Tibial artery (tissue), 4 donors: ENCODE results near the gene LSR.

Experiments used
- DNase-seq, 2 donors: peaks; one replicate each; pipeline ENCODE4 v3.0.0-alpha.2; 2019
- H3K27ac ChIP-seq, 2 donors: fragments of 200-600 bp; sonication (generic) in 1 of 2; 1 replicate in 1 of 2; 2 replicates in 1 of 2; pipeline ENCODE4 v1.5.1; 2018 to 2019; ENCODE audit warnings: mild to moderate bottlenecking in 1 of 2
- H3K27me3 ChIP-seq, 2 donors: fragments of 200-600 bp; sonication (generic) in 1 of 2; one replicate each; pipeline versions ENCODE4 v1.5.1 to v1.6.0; 2016 to 2019
- H3K36me3 ChIP-seq, 3 donors: fragments of 200-600 bp; sonication (generic) in 2 of 3; one replicate each; pipeline ENCODE4 v1.5.1; 2016 to 2019; ENCODE audit warnings: mild to moderate bottlenecking in 2 of 3
- H3K4me1 ChIP-seq, 4 donors: fragments of 200-600 bp; sonication (generic) in 2 of 4; 1 replicate in 3 of 4; 2 replicates in 1 of 4; pipeline ENCODE4 v1.5.1; 2016 to 2019
- H3K4me3 ChIP-seq, 2 donors: fragments of 200-600 bp; sonication (generic) in 1 of 2; 1 replicate in 1 of 2; 2 replicates in 1 of 2; pipeline ENCODE4 v1.5.1; 2018 to 2019; ENCODE audit warnings: mild to moderate bottlenecking in 2 of 2
- H3K9me3 ChIP-seq, 3 donors: fragments of 200-600 bp; sonication (generic) in 1 of 3; one replicate each; pipeline ENCODE4 v1.5.1; 2016 to 2019
- CTCF ChIP-seq, 2 experiments: fragments of 200-600 bp in 1 of 2; fragments of 450-650 bp in 1 of 2; IDR thresholded peaks; one replicate each; pipeline ENCODE4 v1.5.1; 2017 to 2019; ENCODE audit warnings: antibody characterized with exemption in 2 of 2, mild to moderate bottlenecking in 1 of 2, moderate library complexity in 1 of 2
- intact Hi-C: fragments of 100-400 bp; cut with DNase I; formaldehyde crosslinking; loops from one replicate; pipeline ENCODE4 v1.15.0; 2023; ENCODE audit warnings: low total_unique reads

Gene LSR

GRCh38 chr19:35265900-35266519 lies 17.2 kb downstream of the LSR start:
- H3K36me3 ChIP-seq = peaks cover 7 to 12% (median 9%) of the 10 kb centered on the region in 3 donors
- H3K4me3 ChIP-seq = no peak overlapping the region
- intact Hi-C loops = loop anchor here (5.0 kb wide), 1 partner anchor 129 kb away; the partner anchor contains the start of genes FXYD1 and LGI4
- no peaks in the 10 kb centered on the region for H3K27me3 ChIP-seq
- DNase-seq = peak in 1 of 2 donors; percentile 62
- H3K4me1 ChIP-seq = peaks cover 0 to 43% (median 20%) of the 10 kb centered on the region in 4 donors
- no peak overlapping the region for H3K27ac ChIP-seq
- no peaks in the 10 kb centered on the region for H3K9me3 ChIP-seq
- no peak for TF ChIP-seq CTCF (IDR thresholded peaks at IDR 0.05)

GRCh38 chr19:35266520-35267352 lies 17.9 kb downstream of the LSR start:
- Histone ChIP-seq H3K27me3 (no peaks in the 10 kb centered on the region), H3K9me3 (no peaks in the 10 kb centered on the region), H3K36me3 (peaks cover 15 to 19% (median 16%) of the 10 kb centered on the region in 3 donors), H3K4me1 (peaks cover 0 to 46% (median 20%) of the 10 kb centered on the region in 4 donors), H3K4me3 (peak overlapping the region; percentile 74 to 89), H3K27ac (peak overlapping the region; percentile 93 to 98)
- peak in 1 of 2 donors; percentile 75 for DNase-seq
- no peak for TF ChIP-seq CTCF (IDR thresholded peaks at IDR 0.05)
- intact Hi-C loops = loop anchor here (5.0 kb wide), 1 partner anchor 129 kb away; the partner anchor contains the start of genes FXYD1 and LGI4

DNA sequence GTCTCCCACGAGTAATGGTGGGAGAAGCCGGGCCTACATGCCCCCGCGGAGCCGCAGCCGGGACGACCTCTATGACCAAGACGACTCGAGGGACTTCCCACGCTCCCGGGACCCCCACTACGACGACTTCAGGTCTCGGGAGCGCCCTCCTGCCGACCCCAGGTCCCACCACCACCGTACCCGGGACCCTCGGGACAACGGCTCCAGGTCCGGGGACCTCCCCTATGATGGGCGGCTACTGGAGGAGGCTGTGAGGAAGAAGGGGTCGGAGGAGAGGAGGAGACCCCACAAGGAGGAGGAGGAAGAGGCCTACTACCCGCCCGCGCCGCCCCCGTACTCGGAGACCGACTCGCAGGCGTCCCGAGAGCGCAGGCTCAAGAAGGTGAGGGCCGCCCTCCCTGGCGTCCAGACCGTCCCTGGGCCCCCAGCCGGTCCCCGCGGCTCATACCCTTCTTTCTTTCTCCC lies 18.6 kb downstream of the LSR start:
- peak in 1 of 2 donors; percentile 80 for DNase-seq
- Histone ChIP-seq H3K27ac (peak overlapping the region; percentile 93 to 98), H3K36me3 (peaks cover 18 to 26% (median 22%) of the 10 kb centered on the region in 3 donors), H3K4me3 (peak overlapping the region; percentile 74 to 89), H3K4me1 (peaks cover 0 to 42% (median 20%) of the 10 kb centered on the region in 4 donors), H3K27me3 (no peaks in the 10 kb centered on the region), H3K9me3 (no peaks in the 10 kb centered on the region)
- intact Hi-C loops = loop anchor here (5.0 kb wide), 1 partner anchor 130 kb away; the partner anchor contains the start of genes FXYD1 and LGI4
- TF ChIP-seq CTCF (IDR thresholded peaks at IDR 0.05) = no peak

DNA sequence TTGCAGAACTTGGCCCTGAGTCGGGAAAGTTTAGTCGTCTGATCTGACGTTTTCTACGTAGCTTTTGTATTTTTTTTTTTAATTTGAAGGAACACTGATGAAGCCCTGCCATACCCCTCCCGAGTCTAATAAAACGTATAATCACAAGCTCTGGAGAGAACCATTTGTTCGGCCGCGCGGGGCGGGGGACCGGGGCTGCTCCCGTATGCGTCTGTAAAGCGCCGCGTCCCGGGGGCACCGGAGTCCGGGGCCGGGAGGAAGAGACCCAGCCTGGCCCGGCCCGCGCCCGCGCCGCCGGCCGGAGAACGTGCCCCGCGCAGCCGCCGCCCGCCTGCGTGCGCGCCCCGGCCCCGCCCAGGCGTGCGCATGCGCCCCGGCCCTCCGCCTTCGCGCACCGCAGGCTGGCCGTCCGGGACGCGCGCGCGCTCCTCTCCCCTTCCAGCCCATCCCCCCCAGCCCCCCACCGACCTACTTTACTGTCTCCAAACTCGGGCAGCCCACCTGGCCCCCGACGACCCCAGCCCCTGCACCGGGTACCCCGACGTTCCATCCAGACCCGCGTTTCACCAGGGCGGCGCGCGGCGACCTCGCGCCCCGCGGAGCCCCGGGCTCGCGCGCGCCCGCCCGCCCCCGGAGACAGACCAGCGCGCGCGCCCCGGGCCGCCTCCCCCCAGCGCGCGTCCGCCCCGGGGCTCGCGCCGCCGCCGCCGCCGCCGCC lies 19.2 kb downstream of the LSR start:
- Histone ChIP-seq H3K27ac (peak overlapping the region; percentile 93 to 98), H3K36me3 (peaks cover 18 to 32% (median 28%) of the 10 kb centered on the region in 3 donors), H3K9me3 (no peaks in the 10 kb centered on the region), H3K27me3 (no peaks in the 10 kb centered on the region), H3K4me3 (peak overlapping the region; percentile 74 to 89), H3K4me1 (peaks cover 0 to 40% (median 20%) of the 10 kb centered on the region in 4 donors)
- intact Hi-C loops = loop anchor here (5.0 kb wide), 1 partner anchor 131 kb away; the partner anchor contains the start of genes FXYD1 and LGI4
- peak; percentile 60 to 85 for DNase-seq
- peak in 1 of 2 experiments; percentile 12 for TF ChIP-seq CTCF (IDR thresholded peaks at IDR 0.05)
